NT2/D1 (cell line): ENCODE measurements around the gene MYH15.

ENCODE experiments used
- DNase-seq: peaks from one replicate; pipeline ENCODE4 v3.0.0-alpha.2; 2011; ENCODE audit warnings: low read depth, low spot score
- H3K27me3 ChIP-seq: 2 replicates; pipeline ENCODE4 v1.6.0; 2011; ENCODE audit warnings: mild to moderate bottlenecking; ENCODE audit not compliant: insufficient read length, insufficient read depth
- H3K36me3 ChIP-seq: 2 replicates; pipeline ENCODE4 v1.6.1; 2011; ENCODE audit warnings: mild to moderate bottlenecking, low read length, mixed read lengths; ENCODE audit not compliant: insufficient read depth, insufficient read length
- H3K4me1 ChIP-seq: 2 replicates; pipeline ENCODE4 v1.5.1; 2011; ENCODE audit not compliant: insufficient read depth, insufficient read length
- H3K4me3 ChIP-seq: 2 replicates; pipeline ENCODE4 v1.5.1; 2011; ENCODE audit warnings: low read depth; ENCODE audit not compliant: insufficient read length
- H3K9ac ChIP-seq: 2 replicates; pipeline ENCODE4 v1.6.0; 2011; ENCODE audit warnings: low read depth; ENCODE audit not compliant: insufficient read length
- H3K9me3 ChIP-seq: 2 replicates; pipeline ENCODE4 v1.5.1; 2011; ENCODE audit warnings: mild to moderate bottlenecking, low read length; ENCODE audit not compliant: insufficient read depth
- SUZ12 ChIP-seq: IDR thresholded peaks from 2 replicates; pipeline ENCODE4 v1.6.1; 2011; ENCODE audit not compliant: insufficient read length, insufficient read depth; ENCODE audit errors: extremely low read depth
- YY1 ChIP-seq: IDR thresholded peaks from 2 replicates; pipeline ENCODE4 v1.6.1; 2011; ENCODE audit not compliant: insufficient read length, insufficient read depth
- ZNF274 ChIP-seq: IDR thresholded peaks from 2 replicates; pipeline ENCODE4 v1.6.1; 2011; ENCODE audit warnings: mild to moderate bottlenecking, low read depth, low read length

MYH15 gene

DNA sequence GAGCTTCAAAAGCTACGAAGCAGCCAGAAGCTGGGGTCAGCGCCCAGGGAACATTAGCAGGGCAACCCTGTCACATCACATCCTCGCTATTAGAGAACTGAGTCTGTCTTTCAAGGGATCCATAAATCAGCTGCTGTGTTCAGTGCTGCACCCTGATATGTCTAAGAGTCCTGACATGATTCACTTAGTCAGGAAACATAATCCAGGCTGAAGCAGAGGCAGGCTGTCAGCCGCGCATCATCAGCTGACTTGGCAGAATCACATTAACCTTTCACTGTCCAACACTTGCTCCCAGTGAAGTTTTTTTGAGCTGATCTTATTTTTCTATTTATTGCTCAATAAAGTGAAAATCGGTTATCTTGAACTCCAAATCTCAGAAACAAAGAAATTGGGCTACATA, 23.5 kb downstream of the MYH15 start:
- no peaks in the 10 kb centered on the region for H3K9me3 ChIP-seq
- H3K9ac ChIP-seq = no peak overlapping the region
- H3K4me3 ChIP-seq = no peak overlapping the region
- TF ChIP-seq ZNF274 (no peak), SUZ12 (no peak), YY1 (no peak)
- H3K4me1 ChIP-seq = no peaks in the 10 kb centered on the region
- peaks cover 5% of the 10 kb centered on the region for H3K27me3 ChIP-seq
- H3K36me3 ChIP-seq = no peaks in the 10 kb centered on the region
- DNase-seq = no peak

GRCh38 chr3:108486338-108486737, 24.1 kb downstream of the MYH15 start:
- Histone ChIP-seq H3K9me3 (no peaks in the 10 kb centered on the region), H3K4me3 (no peak overlapping the region), H3K9ac (no peak overlapping the region), H3K36me3 (no peaks in the 10 kb centered on the region), H3K4me1 (no peaks in the 10 kb centered on the region), H3K27me3 (peaks cover 5% of the 10 kb centered on the region)
- no peak for DNase-seq
- TF ChIP-seq ZNF274 = no peak
- TF ChIP-seq SUZ12 = no peak
- TF ChIP-seq YY1 = no peak

GRCh38 chr3:108485146-108485545, 25.2 kb downstream of the MYH15 start:
- Histone ChIP-seq H3K4me1 (no peaks in the 10 kb centered on the region), H3K27me3 (peaks cover 5% of the 10 kb centered on the region), H3K9me3 (no peaks in the 10 kb centered on the region), H3K36me3 (no peaks in the 10 kb centered on the region), H3K4me3 (no peak overlapping the region), H3K9ac (no peak overlapping the region)
- TF ChIP-seq ZNF274 (no peak), YY1 (peak; percentile 54)
- peak; percentile 80 for DNase-seq

DNA sequence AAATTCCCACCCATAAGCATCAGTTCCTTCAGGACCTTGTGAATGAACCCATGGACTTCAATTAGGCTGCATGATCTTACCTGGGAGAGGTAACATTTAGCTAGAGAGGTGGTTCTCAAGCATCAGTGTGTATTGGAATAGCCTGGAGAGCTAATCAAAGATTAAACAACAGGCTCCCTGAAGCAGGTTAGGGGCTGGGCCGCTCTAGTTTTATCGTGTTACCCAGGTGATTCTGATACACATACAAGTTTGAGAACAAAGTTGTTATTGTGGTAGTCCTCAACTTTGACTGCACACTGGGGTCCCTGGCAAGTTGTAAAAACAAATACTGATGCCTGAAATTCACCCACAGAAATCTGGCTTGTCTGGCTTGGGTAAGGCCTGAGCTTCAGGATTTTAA, 31.2 kb downstream of the MYH15 start:
- no peak overlapping the region for H3K4me3 ChIP-seq
- H3K9ac ChIP-seq = no peak overlapping the region
- no peak for DNase-seq
- no peak for TF ChIP-seq YY1
- no peak for TF ChIP-seq ZNF274
- no peak for TF ChIP-seq SUZ12
- no peaks in the 10 kb centered on the region for H3K4me1 ChIP-seq
- H3K36me3 ChIP-seq = no peaks in the 10 kb centered on the region
- H3K27me3 ChIP-seq = no peaks in the 10 kb centered on the region
- H3K9me3 ChIP-seq = no peaks in the 10 kb centered on the region

- Histone ChIP-seq H3K9me3 (no peaks in the 10 kb centered on the region), H3K4me3 (no peak overlapping the region), H3K9ac (no peak overlapping the region), H3K4me1 (no peaks in the 10 kb centered on the region), H3K27me3 (no peaks in the 10 kb centered on the region), H3K36me3 (no peaks in the 10 kb centered on the region)
- DNase-seq = peak; percentile 49
- TF ChIP-seq SUZ12 = no peak
- no peak for TF ChIP-seq ZNF274
- TF ChIP-seq YY1 = no peak
These were observed 32.8 kb downstream of the MYH15 start for GRCh38 chr3:108477511-108478147.

GRCh38 chr3:108475220-108475782, 35.1 kb downstream of the MYH15 start:
- TF ChIP-seq YY1 = no peak
- no peak for TF ChIP-seq SUZ12
- TF ChIP-seq ZNF274 = no peak
- no peak for DNase-seq
- Histone ChIP-seq H3K36me3 (no peaks in the 10 kb centered on the region), H3K4me3 (no peak overlapping the region), H3K9me3 (no peaks in the 10 kb centered on the region), H3K9ac (no peak overlapping the region), H3K4me1 (no peaks in the 10 kb centered on the region), H3K27me3 (no peaks in the 10 kb centered on the region)

GRCh38 chr3:108474581-108474980, 35.8 kb downstream of the MYH15 start:
- TF ChIP-seq SUZ12 = no peak
- TF ChIP-seq YY1 = no peak
- no peak for TF ChIP-seq ZNF274
- H3K27me3 ChIP-seq = no peaks in the 10 kb centered on the region
- H3K4me3 ChIP-seq = no peak overlapping the region
- no peak for DNase-seq
- H3K9me3 ChIP-seq = no peaks in the 10 kb centered on the region
- no peak overlapping the region for H3K9ac ChIP-seq
- H3K4me1 ChIP-seq = no peaks in the 10 kb centered on the region
- no peaks in the 10 kb centered on the region for H3K36me3 ChIP-seq

GRCh38 chr3:108473711-108474110, 36.7 kb downstream of the MYH15 start:
- no peak for DNase-seq
- H3K9me3 ChIP-seq = no peaks in the 10 kb centered on the region
- no peak for TF ChIP-seq SUZ12
- TF ChIP-seq YY1 = no peak
- TF ChIP-seq ZNF274 = no peak
- no peaks in the 10 kb centered on the region for H3K4me1 ChIP-seq
- no peaks in the 10 kb centered on the region for H3K36me3 ChIP-seq
- no peaks in the 10 kb centered on the region for H3K27me3 ChIP-seq
- H3K9ac ChIP-seq = no peak overlapping the region
- no peak overlapping the region for H3K4me3 ChIP-seq
